GM19025 (cell line): ENCODE measurements around the gene LAYN.

Source experiments
- ATAC-seq: cut with Tn5 transposase; IDR thresholded peaks from one replicate; pipeline ENCODE4 v1.9.1; 2021; ENCODE audit warnings: mild to moderate bottlenecking, low read depth, moderate library complexity; ENCODE audit not compliant: unreplicated experiment

LAYN gene

GRCh38 chr11:111589886-111590499, 49.5 kb downstream of the LAYN start:
- ATAC-seq: no peak

DNA sequence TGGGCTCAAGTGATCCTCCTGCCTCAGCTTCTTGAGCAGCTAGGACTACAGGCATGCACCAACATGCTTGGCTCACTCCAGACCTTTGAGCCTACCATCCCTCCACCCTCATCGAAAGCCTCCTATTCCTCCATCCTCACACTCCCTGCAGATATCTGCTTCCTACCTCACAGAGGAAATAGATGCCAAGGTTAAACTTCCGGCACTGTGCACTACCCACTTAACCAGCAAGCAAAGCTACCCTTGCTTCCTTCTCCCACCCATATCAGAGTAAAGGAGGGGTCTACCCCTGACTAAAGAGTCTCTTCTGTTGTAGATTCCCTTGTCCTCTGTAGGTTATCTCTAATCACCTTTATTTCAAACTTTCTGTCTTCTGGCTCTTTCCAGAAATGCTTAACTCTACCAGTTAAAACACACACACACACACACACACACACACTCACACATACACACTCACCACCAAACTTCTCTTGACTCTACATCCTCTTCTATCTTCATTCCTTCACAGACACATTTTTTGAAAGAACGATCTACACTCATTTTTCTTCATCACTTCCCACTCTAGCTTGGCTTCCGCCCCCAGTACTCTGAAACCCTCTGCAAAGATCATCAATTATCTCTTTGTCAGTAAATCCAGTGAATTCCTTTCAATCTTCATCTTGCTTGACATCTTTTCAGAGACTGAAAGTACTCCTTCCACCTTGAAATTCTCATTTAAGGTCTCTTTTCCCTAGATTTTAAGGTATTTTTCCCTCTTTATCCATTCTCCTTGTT, 50.9 kb downstream of the LAYN start:
- ATAC-seq: no peak

DNA sequence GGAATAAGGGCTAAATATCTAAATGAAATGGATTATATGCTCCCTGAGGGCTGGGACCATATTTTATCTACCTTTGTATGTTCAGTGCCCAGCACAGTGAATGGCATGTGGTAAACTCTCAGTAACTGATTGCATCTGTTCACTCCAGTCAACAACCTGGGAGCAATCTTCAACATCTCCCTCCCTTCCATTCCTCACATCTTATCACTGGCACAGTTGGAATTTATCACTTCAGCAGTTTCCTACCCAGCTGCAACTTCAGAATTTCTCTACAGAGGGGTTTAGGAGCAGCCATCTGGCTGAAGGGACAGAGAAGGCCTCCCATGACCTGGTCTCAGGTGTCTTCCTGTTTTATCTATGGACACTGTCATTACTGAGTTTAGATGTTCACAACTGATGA, 52.0 kb downstream of the LAYN start:
- ATAC-seq: no peak

- no peak for ATAC-seq
Observed at GRCh38 chr11:111596319-111596718, 55.8 kb downstream of the LAYN start.

GRCh38 chr11:111598148-111598547, 57.6 kb downstream of the LAYN start:
- no peak for ATAC-seq

DNA sequence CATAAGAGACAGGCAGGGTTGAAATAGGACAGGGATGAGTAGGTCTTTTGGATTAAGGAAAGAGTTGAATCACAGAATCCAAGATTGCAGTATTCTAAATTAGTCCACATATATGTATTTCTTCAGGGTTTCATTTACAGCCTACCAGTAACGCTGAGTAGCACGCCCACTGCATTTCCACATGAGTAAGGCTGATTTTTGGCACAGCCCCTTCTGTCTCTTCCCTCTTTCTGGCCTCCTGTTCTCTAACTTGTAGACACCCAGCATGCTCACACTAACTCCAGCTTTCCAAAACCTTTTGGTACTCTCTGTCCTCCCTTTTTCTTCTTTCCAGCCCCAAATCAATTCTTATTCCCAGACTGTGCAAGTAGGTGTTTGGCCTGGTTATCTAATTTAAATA, 58.0 kb downstream of the LAYN start:
- no peak for ATAC-seq

GRCh38 chr11:111601636-111601978, 61.1 kb downstream of the LAYN start:
- no peak for ATAC-seq

DNA sequence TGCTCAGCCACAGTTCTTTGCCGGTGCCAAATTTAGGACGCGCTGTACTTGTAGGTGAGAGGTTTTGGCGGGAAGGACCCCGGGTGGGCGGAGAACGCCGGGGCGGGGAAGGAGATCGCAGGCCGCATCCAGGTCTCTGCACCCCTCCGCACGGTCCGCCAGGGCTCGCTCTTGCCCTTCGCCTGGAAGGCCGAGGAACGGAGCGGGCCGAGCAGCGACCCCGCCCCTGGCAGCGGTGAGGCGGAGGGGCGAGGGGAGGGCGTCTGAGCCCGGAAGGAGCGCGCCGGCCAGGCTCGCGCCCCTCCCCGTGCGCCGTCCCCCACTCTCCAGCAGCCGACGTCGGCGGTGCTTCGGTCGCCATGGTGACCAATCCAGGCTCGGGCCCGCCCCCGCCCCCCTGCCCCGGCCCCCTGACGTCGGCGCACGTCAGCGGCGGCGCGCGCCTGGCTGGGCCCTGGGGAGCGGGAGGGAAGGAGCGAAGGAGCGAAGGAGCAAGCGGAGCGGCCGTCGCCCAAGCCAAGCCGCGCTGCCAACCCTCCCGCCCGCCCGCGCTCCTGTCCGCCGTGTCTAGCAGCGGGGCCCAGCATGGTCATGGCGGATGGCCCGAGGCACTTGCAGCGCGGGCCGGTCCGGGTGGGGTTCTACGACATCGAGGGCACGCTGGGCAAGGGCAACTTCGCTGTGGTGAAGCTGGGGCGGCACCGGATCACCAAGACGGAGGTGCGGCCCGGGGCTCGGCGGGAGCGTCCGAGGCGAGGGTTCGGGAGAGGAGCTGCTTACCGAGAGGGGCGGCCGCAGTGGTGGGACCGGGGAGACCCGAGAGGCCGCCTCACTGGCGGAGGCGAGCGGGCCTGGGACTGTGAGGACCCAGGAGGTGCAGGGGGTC, 61.7 kb downstream of the LAYN start, which contains the start of gene SIK2:
Gene SIK2, plus strand, starts transcription at position 471 of the 886 bp plus-strand sequence. Its CDS starts 115 bp downstream, at position 586.
- peak; percentile 88 for ATAC-seq

- ATAC-seq: no peak
Observed at GRCh38 chr11:111602865-111603610, 62.5 kb downstream of the LAYN start.

DNA sequence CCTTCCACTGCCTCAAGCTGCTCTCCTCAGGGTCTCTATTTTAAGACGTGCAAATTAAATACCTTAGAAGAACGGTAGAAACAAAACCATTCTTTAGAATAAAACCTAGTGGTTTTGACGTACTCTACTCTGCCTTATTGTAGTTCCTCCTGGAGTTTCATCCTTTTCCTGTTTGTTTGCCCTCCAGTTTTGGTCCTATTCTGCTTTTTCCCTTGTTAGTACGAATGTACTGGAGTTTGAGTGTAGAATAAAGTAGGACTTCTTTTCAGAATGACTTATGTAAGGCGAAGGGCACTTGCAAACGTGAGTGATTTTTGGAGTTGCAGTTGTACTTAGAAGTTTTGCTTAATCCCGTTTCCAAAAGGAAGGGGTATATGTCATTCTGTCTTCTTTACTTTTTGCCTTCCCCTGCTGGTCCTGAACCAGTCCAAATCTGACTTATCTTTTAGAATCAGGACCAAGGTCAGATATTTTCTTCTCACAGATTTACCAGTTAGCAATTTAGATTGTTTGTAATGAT, 63.2 kb downstream of the LAYN start:
- no peak for ATAC-seq

DNA sequence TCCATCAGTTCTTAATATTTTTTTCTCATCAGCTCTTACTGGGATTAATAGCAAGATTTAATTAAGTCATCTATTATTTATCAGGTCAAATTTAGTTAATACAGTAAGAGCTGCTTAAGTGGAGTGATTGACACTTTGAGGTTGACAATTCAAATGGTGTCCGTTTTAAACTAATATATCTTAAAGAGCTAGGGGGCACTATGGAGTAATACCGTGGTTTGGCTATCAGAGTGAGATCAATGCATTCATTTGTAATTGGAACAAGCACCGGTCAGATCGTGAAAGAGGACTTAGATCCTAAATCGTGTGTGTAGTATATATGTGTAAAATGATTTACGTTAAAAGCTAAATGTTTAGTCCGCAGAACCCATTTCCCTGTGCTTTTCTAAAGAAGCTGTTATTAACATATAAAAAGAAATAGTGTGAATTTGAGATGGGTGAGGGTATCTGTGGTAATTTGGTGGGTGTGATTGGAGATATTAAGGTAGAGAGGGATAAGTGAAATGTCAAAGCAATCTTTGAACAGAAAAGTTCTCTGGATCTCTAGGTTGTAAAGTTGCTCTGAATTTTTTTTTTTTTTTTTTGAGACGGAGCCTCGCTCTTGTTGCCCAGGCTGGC, 64.0 kb downstream of the LAYN start:
- no peak for ATAC-seq

DNA sequence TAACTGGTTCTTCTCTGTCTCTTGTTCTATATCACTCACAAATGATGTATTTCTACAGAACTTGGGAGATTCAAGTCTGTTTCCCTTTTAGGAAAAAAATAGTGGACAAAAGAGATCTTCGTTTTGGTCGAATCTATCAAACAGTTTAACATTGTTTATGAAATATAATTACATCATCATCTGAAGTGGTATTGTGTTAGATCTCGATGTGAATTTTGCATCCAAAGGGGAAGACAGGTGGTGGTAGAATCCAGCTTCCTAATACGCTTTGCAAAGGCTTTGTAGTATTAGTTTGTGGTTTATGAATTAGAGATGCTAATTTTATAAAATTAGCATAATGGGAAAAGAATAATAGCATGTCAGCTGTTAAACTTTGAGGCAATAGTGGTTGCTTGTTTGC, 65.2 kb downstream of the LAYN start:
- ATAC-seq: no peak

GRCh38 chr11:111606986-111607385, 66.5 kb downstream of the LAYN start:
- ATAC-seq: no peak

DNA sequence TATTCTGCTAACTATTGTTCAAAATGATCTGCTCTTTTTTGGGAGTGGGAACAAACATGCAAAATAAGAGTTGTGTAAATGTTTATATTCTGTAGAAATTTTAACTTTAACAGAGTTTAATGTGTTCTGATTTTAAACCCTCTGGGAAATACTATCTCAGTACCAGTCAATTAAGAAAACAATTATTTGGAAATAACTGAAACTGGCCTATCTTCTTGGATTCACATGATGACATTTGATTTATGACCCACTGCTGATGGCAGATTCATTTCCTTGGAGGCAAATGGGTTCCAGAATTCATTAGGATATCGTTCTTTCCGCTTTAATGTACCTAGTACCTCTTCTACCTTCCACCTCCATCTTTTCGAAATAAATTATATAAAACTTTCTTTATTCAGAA, 67.2 kb downstream of the LAYN start:
- ATAC-seq: no peak
